H9 (cell line): Measurements from ENCODE around the gene PRKAG2. TPM values are rescaled to one million over a fixed set of nuclear protein-coding genes. Genes with fewer than 3 reads are reported as not detected.

Experiments
- DNase-seq: peaks from one replicate; pipeline ENCODE4 v3.0.0-alpha.2; 2017
- H2AFZ ChIP-seq: one replicate; pipeline ENCODE4 v1.6.1; 2013; ENCODE audit warnings: mild to moderate bottlenecking, low read length, control low read depth, moderate library complexity
- H2AK5ac ChIP-seq: 2 replicates; pipeline ENCODE4 v1.6.1; 2013; ENCODE audit warnings: low read length, control low read depth, mixed read lengths; ENCODE audit not compliant: insufficient read length
- H2BK120ac ChIP-seq: one replicate; pipeline ENCODE4 v1.6.1; 2013; ENCODE audit warnings: low read depth, mild to moderate bottlenecking, low read length, control low read depth, inconsistent platforms; ENCODE audit not compliant: poor library complexity, severe bottlenecking
- H2BK12ac ChIP-seq: 2 replicates; pipeline ENCODE4 v1.6.1; 2013; ENCODE audit warnings: low read length, control low read depth, mixed read lengths, low read depth; ENCODE audit not compliant: insufficient read length
- H2BK15ac ChIP-seq: 2 replicates; pipeline ENCODE4 v1.6.1; 2013; ENCODE audit warnings: low read depth, low read length, control low read depth
- H2BK20ac ChIP-seq: one replicate; pipeline ENCODE4 v1.6.1; 2013; ENCODE audit warnings: low read depth, mild to moderate bottlenecking, low read length, control low read depth, inconsistent platforms; ENCODE audit not compliant: poor library complexity, severe bottlenecking
- H2BK5ac ChIP-seq: 2 replicates; pipeline ENCODE4 v1.6.1; 2013; ENCODE audit warnings: low read length, control low read depth, mixed read lengths; ENCODE audit not compliant: insufficient read length
- H3K14ac ChIP-seq: 2 replicates; pipeline ENCODE4 v1.6.1; 2013; ENCODE audit warnings: low read length, control low read depth; ENCODE audit not compliant: insufficient read depth
- H3K18ac ChIP-seq: 2 replicates; pipeline ENCODE4 v1.6.1; 2013; ENCODE audit warnings: low read depth, mild to moderate bottlenecking, mixed read lengths, low read length, control low read depth; ENCODE audit not compliant: insufficient read length
- H3K23ac ChIP-seq: 2 replicates; pipeline ENCODE4 v1.6.1; 2013; ENCODE audit warnings: low read length, control low read depth, mixed read lengths, low read depth; ENCODE audit not compliant: insufficient read length
- H3K23me2 ChIP-seq: 2 replicates; pipeline ENCODE4 v1.6.1; 2013; ENCODE audit warnings: low read depth, mild to moderate bottlenecking, mixed read lengths, low read length, control low read depth; ENCODE audit not compliant: insufficient read length, poor library complexity, severe bottlenecking
- H3K27ac ChIP-seq: 2 replicates; pipeline ENCODE4 v1.5.1; 2013; ENCODE audit warnings: low read length, control low read depth, mixed read lengths, low read depth; ENCODE audit not compliant: insufficient read length
- H3K27me3 ChIP-seq: 2 replicates; pipeline ENCODE4 v1.6.1; 2013; ENCODE audit warnings: low read length, control low read depth, inconsistent platforms; ENCODE audit not compliant: insufficient read depth
- H3K4ac ChIP-seq: 2 replicates; pipeline ENCODE4 v1.6.1; 2013; ENCODE audit warnings: low read depth, mild to moderate bottlenecking, control low read depth, inconsistent platforms, low read length, moderate library complexity
- H3K4me1 ChIP-seq: 2 replicates; pipeline ENCODE4 v1.6.1; 2013; ENCODE audit warnings: low read length, control low read depth, inconsistent platforms; ENCODE audit not compliant: insufficient read depth
- H3K4me2 ChIP-seq: 2 replicates; pipeline ENCODE4 v1.6.1; 2013; ENCODE audit warnings: low read length, control low read depth, mixed read lengths; ENCODE audit not compliant: insufficient read length, insufficient read depth
- H3K56ac ChIP-seq: 2 replicates; pipeline ENCODE4 v1.6.1; 2013; ENCODE audit warnings: low read depth, mild to moderate bottlenecking, mixed read lengths, low read length, control low read depth; ENCODE audit not compliant: insufficient read length
- H3K79me1 ChIP-seq: 2 replicates; pipeline ENCODE4 v1.6.1; 2013; ENCODE audit warnings: low read depth, mild to moderate bottlenecking, moderate library complexity, low read length, control low read depth, inconsistent platforms; ENCODE audit not compliant: insufficient read depth, poor library complexity, severe bottlenecking
- H3K79me2 ChIP-seq: 2 replicates; pipeline ENCODE4 v1.6.1; 2013; ENCODE audit warnings: low read length, control low read depth, inconsistent platforms; ENCODE audit not compliant: insufficient read depth
- H3K9ac ChIP-seq: 2 replicates; pipeline ENCODE4 v1.6.1; 2013; ENCODE audit warnings: low read length, control low read depth, mixed read lengths; ENCODE audit not compliant: insufficient read length; ENCODE audit errors: extremely low read depth
- H3K9me3 ChIP-seq: one replicate; pipeline ENCODE4 v1.6.1; 2013; ENCODE audit warnings: low read depth, low read length, inconsistent platforms; ENCODE audit not compliant: control insufficient read depth
- H3T11ph ChIP-seq: one replicate; pipeline ENCODE4 v1.6.1; 2013; ENCODE audit warnings: mild to moderate bottlenecking, low read length, control low read depth, inconsistent platforms
- H4K20me1 ChIP-seq: one replicate; pipeline ENCODE4 v1.6.1; 2013; ENCODE audit not compliant: control insufficient read depth, insufficient read length, insufficient read depth
- H4K5ac ChIP-seq: 2 replicates; pipeline ENCODE4 v1.6.1; 2013; ENCODE audit warnings: low read depth, mild to moderate bottlenecking, mixed read lengths, low read length, control low read depth; ENCODE audit not compliant: insufficient read length
- H4K8ac ChIP-seq: replicated peaks from 2 replicates; pipeline ENCODE4 v1.6.1; 2013; ENCODE audit warnings: low read length, control low read depth, mixed read lengths, low read depth; ENCODE audit not compliant: insufficient read length
- H4K91ac ChIP-seq: 2 replicates; pipeline ENCODE4 v1.6.1; 2013; ENCODE audit warnings: low read depth, mild to moderate bottlenecking, moderate library complexity, mixed read lengths, low read length, control low read depth; ENCODE audit not compliant: insufficient read length
- H3K27ac Mint-ChIP-seq, 3 experiments: 2 replicates in 2 of 3; 3 replicates in 1 of 3; pipeline ENCODE4 v1.8.0; 2020 to 2021; ENCODE audit warnings: mixed read lengths in 3 of 3, mild to moderate bottlenecking in 1 of 3, moderate library complexity in 1 of 3
- H3K27me3 Mint-ChIP-seq: 2 replicates; pipeline ENCODE4 v1.8.0; 2021; ENCODE audit warnings: low read depth, mild to moderate bottlenecking, moderate library complexity, mixed read lengths
- H3K36me3 Mint-ChIP-seq, 3 experiments: 2 replicates in 2 of 3; 3 replicates in 1 of 3; pipeline ENCODE4 v1.8.0; 2020 to 2021; ENCODE audit warnings: low read depth in 3 of 3, mixed read lengths in 3 of 3; ENCODE audit not compliant: insufficient read depth in 1 of 3
- H3K4me1 Mint-ChIP-seq, 2 experiments: 2 replicates each; pipeline ENCODE4 v1.8.0; 2020; ENCODE audit warnings: mixed read lengths in 2 of 2
- H3K4me3 Mint-ChIP-seq, 2 experiments: 2 replicates in 1 of 2; 3 replicates in 1 of 2; pipeline ENCODE4 v1.8.0; 2020 to 2021; ENCODE audit warnings: mild to moderate bottlenecking in 2 of 2, mixed read lengths in 2 of 2, moderate library complexity in 1 of 2
- H3K9me3 Mint-ChIP-seq, 2 experiments: 2 replicates in 1 of 2; 3 replicates in 1 of 2; pipeline ENCODE4 v1.8.0; 2020; ENCODE audit warnings: mild to moderate bottlenecking in 2 of 2, mixed read lengths in 2 of 2, moderate library complexity in 1 of 2
- CTCF ChIP-seq: fragments of 200-600 bp; sonication (generic); conservative IDR thresholded peaks from 3 replicates; pipeline ENCODE4 v1.8.0; 2021; ENCODE audit warnings: antibody characterized with exemption, mild to moderate bottlenecking
- WGBS: extraction: QIAGEN DNeasy Blood & Tissue Kit; methylation state at CpG from one replicate; pipeline ENCODE4 v1.1.7; 2013; ENCODE audit warnings: missing lambda C conversion rate, low lambda C conversion rate, mixed read lengths; ENCODE audit not compliant: insufficient read length; ENCODE audit errors: extremely low coverage; 5-methylcytosine and 5-hydroxymethylcytosine counted together
- total RNA-seq: library from RNA; stranded (reverse); gene quantifications from 2 replicates; pipeline ENCODE4 v1.2.1, GENCODE V29; 2021

PRKAG2 gene
- total RNA-seq, 1 experiment from 2014 or later = 11.8 TPM

- no peak overlapping the region for H2AK5ac ChIP-seq
- no peak overlapping the region for H3K27ac ChIP-seq
- no peaks in the 10 kb centered on the region for H3K9me3 ChIP-seq
- no peak overlapping the region for H3K4me2 ChIP-seq
- peak overlapping the region; percentile 27 for H2BK12ac ChIP-seq
- no peaks in the 10 kb centered on the region for H3K9me3 Mint-ChIP-seq
- H3K14ac ChIP-seq = no peak overlapping the region
- no peak overlapping the region for H3K4ac ChIP-seq
- no peak overlapping the region for H3K18ac ChIP-seq
- no peak overlapping the region for H3K56ac ChIP-seq
- no peak overlapping the region for H2AFZ ChIP-seq
- H4K91ac ChIP-seq = no peak overlapping the region
- peak overlapping the region; percentile 76 for H2BK20ac ChIP-seq
- H3T11ph ChIP-seq = no peak overlapping the region
- no peak overlapping the region for H2BK5ac ChIP-seq
- H3K27me3 ChIP-seq = no peaks in the 10 kb centered on the region
- H3K4me1 ChIP-seq = peaks cover 8% of the 10 kb centered on the region; the same call in 1 of the 2 replicates
- no peaks in the 10 kb centered on the region for H3K36me3 Mint-ChIP-seq
- no peak overlapping the region for H2BK15ac ChIP-seq
- no peak overlapping the region for H3K9ac ChIP-seq
- H3K79me2 ChIP-seq = no peaks in the 10 kb centered on the region
- H3K23me2 ChIP-seq = no peaks in the 10 kb centered on the region
- no peak overlapping the region for H4K8ac ChIP-seq
- no peak overlapping the region for H3K23ac ChIP-seq
- peaks cover 25 to 31% of the 10 kb centered on the region in 2 experiments for H3K4me1 Mint-ChIP-seq
- no peaks in the 10 kb centered on the region for H3K79me1 ChIP-seq
- no peak overlapping the region for H3K4me3 Mint-ChIP-seq
- whole genome bisulfite sequencing = no CpG with 5 or more reads among the region's 19 CpGs
- no peak overlapping the region for H2BK120ac ChIP-seq
- no peak overlapping the region for H4K5ac ChIP-seq
- DNase-seq = no peak
- peak overlapping the region in 1 of 3 experiments; percentile 82; a peak in 2 of 7 replicates for H3K27ac Mint-ChIP-seq
- TF ChIP-seq CTCF = no peak
- H4K20me1 ChIP-seq = no peaks in the 10 kb centered on the region
- peaks cover 2% of the 10 kb centered on the region; the same call in 1 of the 2 replicates for H3K27me3 Mint-ChIP-seq
These were observed 188.6 kb downstream of the PRKAG2 start for GRCh38 chr7:151688236-151688780.
